Gastroesophageal sphincter (tissue), 3 donors: ENCODE measurements around the gene VPS8.

Source experiments
- POLR2A ChIP-seq, 2 donors: fragments of 450-650 bp; IDR thresholded peaks; one replicate each; pipeline ENCODE4 v1.6.1; 2017; ENCODE audit warnings: antibody characterized with exemption in 2 of 2, mild to moderate bottlenecking in 2 of 2, moderate library complexity in 1 of 2
- TF ChIP-seq, protein P1 (sequence below), 4 experiments: fragments of 200-600 bp in 2 of 4; fragments of 450-650 bp in 2 of 4; sonication (generic) in 1 of 4; IDR thresholded peaks; one replicate each; pipeline ENCODE4 v1.5.1; 2017 to 2019; ENCODE audit warnings: antibody characterized with exemption in 4 of 4, mild to moderate bottlenecking in 2 of 4, moderate library complexity in 2 of 4

GRCh38 chr3:185063431-185063830 lies 251.5 kb downstream of the VPS8 start:
- TF ChIP-seq, protein P1, sequence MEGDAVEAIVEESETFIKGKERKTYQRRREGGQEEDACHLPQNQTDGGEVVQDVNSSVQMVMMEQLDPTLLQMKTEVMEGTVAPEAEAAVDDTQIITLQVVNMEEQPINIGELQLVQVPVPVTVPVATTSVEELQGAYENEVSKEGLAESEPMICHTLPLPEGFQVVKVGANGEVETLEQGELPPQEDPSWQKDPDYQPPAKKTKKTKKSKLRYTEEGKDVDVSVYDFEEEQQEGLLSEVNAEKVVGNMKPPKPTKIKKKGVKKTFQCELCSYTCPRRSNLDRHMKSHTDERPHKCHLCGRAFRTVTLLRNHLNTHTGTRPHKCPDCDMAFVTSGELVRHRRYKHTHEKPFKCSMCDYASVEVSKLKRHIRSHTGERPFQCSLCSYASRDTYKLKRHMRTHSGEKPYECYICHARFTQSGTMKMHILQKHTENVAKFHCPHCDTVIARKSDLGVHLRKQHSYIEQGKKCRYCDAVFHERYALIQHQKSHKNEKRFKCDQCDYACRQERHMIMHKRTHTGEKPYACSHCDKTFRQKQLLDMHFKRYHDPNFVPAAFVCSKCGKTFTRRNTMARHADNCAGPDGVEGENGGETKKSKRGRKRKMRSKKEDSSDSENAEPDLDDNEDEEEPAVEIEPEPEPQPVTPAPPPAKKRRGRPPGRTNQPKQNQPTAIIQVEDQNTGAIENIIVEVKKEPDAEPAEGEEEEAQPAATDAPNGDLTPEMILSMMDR (IDR thresholded peaks at IDR 0.05), result no peak
- no peak for TF ChIP-seq POLR2A (IDR thresholded peaks at IDR 0.05)
